Hippocampal formation (tissue), 2 donors: ENCODE data around the gene ARIH2.

Experiments
- DNase-seq, 2 donors: peaks; one replicate each; lab custom pipeline; 2025; lab: John Stamatoyannopoulos, UW

ARIH2 gene

GRCh38 chr3:48974076-48974864 is 55.6 kb downstream of the ARIH2 start:
- DNase-seq = no peak

- no peak for DNase-seq
Observed at GRCh38 chr3:48979451-48979850, 60.8 kb downstream of the ARIH2 start.

- no peak for DNase-seq
Observed at GRCh38 chr3:48980295-48980694, 61.7 kb downstream of the ARIH2 start.

GRCh38 chr3:48982016-48982415 is 63.4 kb downstream of the ARIH2 start:
- no peak for DNase-seq

GRCh38 chr3:48982686-48983085 is 64.0 kb downstream of the ARIH2 start:
- DNase-seq = no peak

GRCh38 chr3:48983096-48983495 is 64.5 kb downstream of the ARIH2 start:
- no peak for DNase-seq

GRCh38 chr3:48984663-48985062 is 66.0 kb downstream of the ARIH2 start:
- DNase-seq = no peak

- no peak for DNase-seq
Observed at GRCh38 chr3:48985831-48986376, 67.3 kb downstream of the ARIH2 start.

- no peak for DNase-seq
Observed at GRCh38 chr3:48989126-48989795, 70.6 kb downstream of the ARIH2 start.

GRCh38 chr3:48989796-48990635 is 71.4 kb downstream of the ARIH2 start, which contains the start of gene P4HTM:
TSS of gene P4HTM (plus strand) at chr3:48990241. CDS start at chr3:48990257, 16 bp downstream.
- peak; percentile 86 to 91 for DNase-seq

- peak in 1 of 2 donors; percentile 17 for DNase-seq
Observed at GRCh38 chr3:48990636-48991469, 72.2 kb downstream of the ARIH2 start.

- DNase-seq = no peak
Observed at GRCh38 chr3:48991851-48992545, 73.4 kb downstream of the ARIH2 start.

- no peak for DNase-seq
Observed at GRCh38 chr3:48993834-48994233, 75.2 kb downstream of the ARIH2 start.

GRCh38 chr3:48996640-48997039 is 78.0 kb downstream of the ARIH2 start:
- DNase-seq = no peak

- no peak for DNase-seq
Observed at GRCh38 chr3:48997102-48997635, 78.5 kb downstream of the ARIH2 start.

GRCh38 chr3:48997714-48998637 is 79.3 kb downstream of the ARIH2 start:
- DNase-seq = no peak

- no peak for DNase-seq
Observed at GRCh38 chr3:48999085-48999858, 80.6 kb downstream of the ARIH2 start.

GRCh38 chr3:49001155-49001554 is 82.5 kb downstream of the ARIH2 start:
- DNase-seq = no peak
